Liver (tissue), 3 donors: ENCODE data around the gene TBCD.

Experiments
- GABPA ChIP-seq, 2 donors: IDR thresholded peaks in 1 of 2; conservative IDR thresholded peaks in 1 of 2; 2 replicates each; pipeline ENCODE4 v1.6.1; 2016; ENCODE audit warnings: antibody characterized with exemption in 2 of 2, mild to moderate bottlenecking in 1 of 2, moderate library complexity in 1 of 2
- HNF4G ChIP-seq: IDR thresholded peaks from 2 replicates; pipeline ENCODE4 v1.6.1; 2016; ENCODE audit warnings: antibody characterized with exemption
- MAX ChIP-seq: IDR thresholded peaks from 2 replicates; pipeline ENCODE4 v1.6.1; 2016; ENCODE audit warnings: antibody characterized with exemption
- RAD21 ChIP-seq, 2 donors: IDR thresholded peaks; 2 replicates each; pipeline ENCODE4 v1.6.1; 2016; ENCODE audit warnings: antibody characterized with exemption in 2 of 2, mild to moderate bottlenecking in 2 of 2
- SP1 ChIP-seq: IDR thresholded peaks from 2 replicates; pipeline ENCODE4 v1.6.1; 2018; ENCODE audit warnings: antibody characterized with exemption, mild to moderate bottlenecking
- YY1 ChIP-seq: IDR thresholded peaks from 2 replicates; pipeline ENCODE4 v1.6.1; 2016; ENCODE audit warnings: antibody characterized with exemption, mild to moderate bottlenecking
- TF ChIP-seq, protein P1 (sequence below): fragments of 150-350 bp; IDR thresholded peaks from 2 replicates; pipeline ENCODE4 v1.5.1; 2017; ENCODE audit warnings: improper control_type of control experiment, low read depth, low read length; ENCODE audit not compliant: missing input control
- TF ChIP-seq, protein P2 (sequence below): IDR thresholded peaks from 2 replicates; pipeline ENCODE4 v1.6.1; 2016; ENCODE audit warnings: antibody characterized with exemption, mild to moderate bottlenecking
- donor health status: healthy.
- donor health status: healthy.

GRCh38 chr17:82751171-82751570 lies 694 bp upstream of the TBCD start:
- TF ChIP-seq, protein P1, sequence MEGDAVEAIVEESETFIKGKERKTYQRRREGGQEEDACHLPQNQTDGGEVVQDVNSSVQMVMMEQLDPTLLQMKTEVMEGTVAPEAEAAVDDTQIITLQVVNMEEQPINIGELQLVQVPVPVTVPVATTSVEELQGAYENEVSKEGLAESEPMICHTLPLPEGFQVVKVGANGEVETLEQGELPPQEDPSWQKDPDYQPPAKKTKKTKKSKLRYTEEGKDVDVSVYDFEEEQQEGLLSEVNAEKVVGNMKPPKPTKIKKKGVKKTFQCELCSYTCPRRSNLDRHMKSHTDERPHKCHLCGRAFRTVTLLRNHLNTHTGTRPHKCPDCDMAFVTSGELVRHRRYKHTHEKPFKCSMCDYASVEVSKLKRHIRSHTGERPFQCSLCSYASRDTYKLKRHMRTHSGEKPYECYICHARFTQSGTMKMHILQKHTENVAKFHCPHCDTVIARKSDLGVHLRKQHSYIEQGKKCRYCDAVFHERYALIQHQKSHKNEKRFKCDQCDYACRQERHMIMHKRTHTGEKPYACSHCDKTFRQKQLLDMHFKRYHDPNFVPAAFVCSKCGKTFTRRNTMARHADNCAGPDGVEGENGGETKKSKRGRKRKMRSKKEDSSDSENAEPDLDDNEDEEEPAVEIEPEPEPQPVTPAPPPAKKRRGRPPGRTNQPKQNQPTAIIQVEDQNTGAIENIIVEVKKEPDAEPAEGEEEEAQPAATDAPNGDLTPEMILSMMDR, result no peak
- TF ChIP-seq, protein P2, sequence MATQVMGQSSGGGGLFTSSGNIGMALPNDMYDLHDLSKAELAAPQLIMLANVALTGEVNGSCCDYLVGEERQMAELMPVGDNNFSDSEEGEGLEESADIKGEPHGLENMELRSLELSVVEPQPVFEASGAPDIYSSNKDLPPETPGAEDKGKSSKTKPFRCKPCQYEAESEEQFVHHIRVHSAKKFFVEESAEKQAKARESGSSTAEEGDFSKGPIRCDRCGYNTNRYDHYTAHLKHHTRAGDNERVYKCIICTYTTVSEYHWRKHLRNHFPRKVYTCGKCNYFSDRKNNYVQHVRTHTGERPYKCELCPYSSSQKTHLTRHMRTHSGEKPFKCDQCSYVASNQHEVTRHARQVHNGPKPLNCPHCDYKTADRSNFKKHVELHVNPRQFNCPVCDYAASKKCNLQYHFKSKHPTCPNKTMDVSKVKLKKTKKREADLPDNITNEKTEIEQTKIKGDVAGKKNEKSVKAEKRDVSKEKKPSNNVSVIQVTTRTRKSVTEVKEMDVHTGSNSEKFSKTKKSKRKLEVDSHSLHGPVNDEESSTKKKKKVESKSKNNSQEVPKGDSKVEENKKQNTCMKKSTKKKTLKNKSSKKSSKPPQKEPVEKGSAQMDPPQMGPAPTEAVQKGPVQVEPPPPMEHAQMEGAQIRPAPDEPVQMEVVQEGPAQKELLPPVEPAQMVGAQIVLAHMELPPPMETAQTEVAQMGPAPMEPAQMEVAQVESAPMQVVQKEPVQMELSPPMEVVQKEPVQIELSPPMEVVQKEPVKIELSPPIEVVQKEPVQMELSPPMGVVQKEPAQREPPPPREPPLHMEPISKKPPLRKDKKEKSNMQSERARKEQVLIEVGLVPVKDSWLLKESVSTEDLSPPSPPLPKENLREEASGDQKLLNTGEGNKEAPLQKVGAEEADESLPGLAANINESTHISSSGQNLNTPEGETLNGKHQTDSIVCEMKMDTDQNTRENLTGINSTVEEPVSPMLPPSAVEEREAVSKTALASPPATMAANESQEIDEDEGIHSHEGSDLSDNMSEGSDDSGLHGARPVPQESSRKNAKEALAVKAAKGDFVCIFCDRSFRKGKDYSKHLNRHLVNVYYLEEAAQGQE, result no peak
- TF ChIP-seq YY1, result no peak
- no peak for TF ChIP-seq RAD21 (IDR thresholded peaks at IDR 0.05)
- TF ChIP-seq HNF4G, result no peak
- no peak for TF ChIP-seq GABPA (IDR thresholded peaks at IDR 0.05 in 1 of 2, conservative IDR thresholded peaks at IDR 0.05 in 1 of 2)
- no peak for TF ChIP-seq MAX
- no peak for TF ChIP-seq SP1
